HL-60 (cell line): ENCODE measurements around the gene CAMKK1.

Source experiments
- SPI1 ChIP-seq: IDR thresholded peaks from 2 replicates; pipeline ENCODE4 v1.6.1; 2012; ENCODE audit warnings: low read depth, mild to moderate bottlenecking, borderline replicate concordance
- TF ChIP-seq, protein P1 (sequence below): IDR thresholded peaks from one replicate; pipeline ENCODE4 v1.5.1; 2011; ENCODE audit warnings: low read length, control low read depth, inconsistent platforms; ENCODE audit not compliant: insufficient read depth

DNA sequence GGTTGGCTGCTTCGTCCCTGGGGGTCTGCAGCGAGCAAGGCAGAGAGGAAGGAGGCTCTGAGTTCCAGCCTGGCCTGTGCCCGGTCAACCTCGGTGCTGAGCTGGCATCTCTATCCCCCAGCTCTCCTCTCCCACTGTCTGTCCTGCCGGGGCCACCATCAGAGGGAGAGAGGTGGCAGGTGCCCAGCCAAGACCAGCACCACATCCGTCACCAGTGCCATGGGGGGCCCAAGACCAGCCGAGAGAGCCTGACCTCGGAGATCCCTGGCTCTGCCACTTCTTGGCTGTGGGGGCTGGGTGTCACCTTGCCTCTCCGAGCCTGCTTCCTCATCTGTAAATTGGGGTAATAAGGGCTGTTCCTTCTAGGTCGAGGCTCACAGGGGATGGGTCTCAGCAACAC lies 24.0 kb upstream of the CAMKK1 start:
- TF ChIP-seq, protein P1, sequence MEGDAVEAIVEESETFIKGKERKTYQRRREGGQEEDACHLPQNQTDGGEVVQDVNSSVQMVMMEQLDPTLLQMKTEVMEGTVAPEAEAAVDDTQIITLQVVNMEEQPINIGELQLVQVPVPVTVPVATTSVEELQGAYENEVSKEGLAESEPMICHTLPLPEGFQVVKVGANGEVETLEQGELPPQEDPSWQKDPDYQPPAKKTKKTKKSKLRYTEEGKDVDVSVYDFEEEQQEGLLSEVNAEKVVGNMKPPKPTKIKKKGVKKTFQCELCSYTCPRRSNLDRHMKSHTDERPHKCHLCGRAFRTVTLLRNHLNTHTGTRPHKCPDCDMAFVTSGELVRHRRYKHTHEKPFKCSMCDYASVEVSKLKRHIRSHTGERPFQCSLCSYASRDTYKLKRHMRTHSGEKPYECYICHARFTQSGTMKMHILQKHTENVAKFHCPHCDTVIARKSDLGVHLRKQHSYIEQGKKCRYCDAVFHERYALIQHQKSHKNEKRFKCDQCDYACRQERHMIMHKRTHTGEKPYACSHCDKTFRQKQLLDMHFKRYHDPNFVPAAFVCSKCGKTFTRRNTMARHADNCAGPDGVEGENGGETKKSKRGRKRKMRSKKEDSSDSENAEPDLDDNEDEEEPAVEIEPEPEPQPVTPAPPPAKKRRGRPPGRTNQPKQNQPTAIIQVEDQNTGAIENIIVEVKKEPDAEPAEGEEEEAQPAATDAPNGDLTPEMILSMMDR, result no peak
- TF ChIP-seq SPI1, result no peak
